ENCODE results near the gene BHMT2. TPM values are rescaled to one million over a fixed set of nuclear protein-coding genes. Genes with fewer than 3 reads are reported as not detected.

The BHMT2 gene
- total and polyA plus RNA-seq, 2 of the 13 experiments (the other 11 are each of a cell fraction or from before 2014, with no cell fraction given), result 13.8 to 18.8 TPM

GRCh38 chr5:79056847-79057246 is 12.7 kb upstream of the BHMT2 start (continued):
- no peak for TF ChIP-seq MYPOP (CRISPR knock-in tag; IDR thresholded peaks at IDR 0.05)

- in situ Hi-C loops (cut with HindIII; ENCODE audit: extremely low pct_ligation_motif_present, low pct_unique_long_range_greater_than_20kb), result no loop called here
- no peaks in the 10 kb centered on the region; the same call in 1 of the 2 replicates for H3K4me1 ChIP-seq (ENCODE audit: insufficient read depth, low read length)
- no peaks in the 10 kb centered on the region for H3K79me2 ChIP-seq (ENCODE audit: insufficient read depth, low read length)
- BruUV-seq (replicated peaks), result no TSS peak
- no peak for FAIRE-seq
- ChIA-PET CTCF (ENCODE audit: low intra/inter-chr PET ratio, low total read pairs) (no interaction called here), POLR2A (no interaction called here)
- no peak overlapping the region for H3K4me2 ChIP-seq (ENCODE audit: low read depth, low read length)
- DNase-seq (ENCODE audit: low spot score), result no peak
- 99% methylated on average over 4 of the region's 4 CpGs for WGBS (ENCODE audit: low lambda C conversion rate)
- H3K4me3 ChIP-seq (replicated peaks in 1 of 3; ENCODE audit: insufficient read depth in 1 of 3, low read depth in 2 of 3, low read length in 3 of 3), result no peak overlapping the region
- H4K20me1 ChIP-seq (ENCODE audit: insufficient read depth, low read length), result no peaks in the 10 kb centered on the region
- TF ChIP-seq FOXP4 (CRISPR knock-in tag; IDR thresholded peaks at IDR 0.05) (no peak), ZZZ3 (CRISPR knock-in tag; IDR thresholded peaks at IDR 0.05; ENCODE audit: borderline replicate concordance) (no peak), RBFOX2 (IDR thresholded peaks at IDR 0.05; ENCODE audit: low read depth, low read length) (no peak), GMEB1 (CRISPR knock-in tag; IDR thresholded peaks at IDR 0.05; ENCODE audit: borderline replicate concordance) (no peak), ZNF564 (CRISPR knock-in tag; IDR thresholded peaks at IDR 0.05) (no peak), SP140L (CRISPR knock-in tag; IDR thresholded peaks at IDR 0.05; ENCODE audit: borderline replicate concordance) (no peak), ZNF746 (CRISPR knock-in tag; IDR thresholded peaks at IDR 0.05) (no peak), ZNF431 (CRISPR knock-in tag; IDR thresholded peaks at IDR 0.05; ENCODE audit: borderline replicate concordance, low read depth) (no peak), ZNF614 (CRISPR knock-in tag; IDR thresholded peaks at IDR 0.05; ENCODE audit: borderline replicate concordance) (no peak)
- no peak overlapping the region for H3K27ac ChIP-seq (ENCODE audit: extremely low read length, insufficient read depth, low read length)
- no peak overlapping the region for H2AFZ ChIP-seq (ENCODE audit: low read length)
- H3K9me3 ChIP-seq (ENCODE audit: low read length), result no peaks in the 10 kb centered on the region
- intact Hi-C loops (cut with micrococcal nuclease; ENCODE audit: unreplicated experiment), result no loop called here
- H3K36me3 ChIP-seq (replicated peaks in 1 of 2; ENCODE audit: control insufficient read depth in 1 of 2, insufficient read depth in 2 of 2, low read length in 2 of 2), result no peaks in the 10 kb centered on the region
- no peaks in the 10 kb centered on the region for H3K27me3 ChIP-seq (ENCODE audit: control insufficient read depth in 1 of 2, insufficient read depth in 2 of 2, low read length in 2 of 2)
- no peak for ATAC-seq
- no peak overlapping the region for H3K9ac ChIP-seq (ENCODE audit: insufficient read depth, low read depth, low read length)
Observed at GRCh38 chr5:79059674-79060073, 9.9 kb upstream of the BHMT2 start.
